A549 (cell line): ENCODE data around the gene TMEM220. TPM values are rescaled to one million over a fixed set of nuclear protein-coding genes. Genes with fewer than 3 reads are reported as not detected.

ENCODE experiments used
- ATAC-seq, 2 experiments: fragments of 200-7000 bp in 1 of 2; fragments of >200 bp in 1 of 2; cut with Nextera tagmentation in 1 of 2; cut with Tn5 transposase in 1 of 2; 3 replicates each; pipeline versions ENCODE4 v1.8.0 to v1.9.1; 2018 to 2020; ENCODE audit warnings: mild to moderate bottlenecking in 1 of 2, moderate library complexity in 1 of 2
- CTCF ChIA-PET: fragments of 300-600 bp; sonication (Branson Sonifier 250); formaldehyde crosslinking; extraction: SDS; loops from one replicate; lab custom pipeline; 2021; ENCODE audit warnings: antibody characterized with exemption, inconsistent platforms; lab: Yijun Ruan, JAX
- POLR2A ChIA-PET: fragments of 350-600 bp; formaldehyde crosslinking; extraction: SDS; loops from one replicate; lab custom pipeline; 2021; ENCODE audit warnings: antibody characterized with exemption, inconsistent platforms; lab: Yijun Ruan, JAX
- DNase-seq, 2 experiments: peaks; one replicate each; pipeline versions ENCODE4 v3.0.0 to v3.0.0-alpha.2; 2011 to 2016; ENCODE audit warnings: low read depth in 1 of 2, low spot score in 1 of 2
- FAIRE-seq: peaks from 2 replicates; lab custom pipeline; 2011; peaks lifted over from hg19 to GRCh38; lab: Jason Lieb, UNC
- H3K27ac ChIP-seq, 2 experiments: fragments of >200 bp; sonication (Bioruptor Twin); formaldehyde crosslinking; 3 replicates each; pipeline ENCODE4 v1.5.1; 2016 to 2017
- H3K4me1 ChIP-seq: fragments of >200 bp; sonication (Bioruptor Twin); formaldehyde crosslinking; 3 replicates; pipeline ENCODE4 v1.6.1; 2016
- H3K4me2 ChIP-seq: fragments of >200 bp; sonication (Bioruptor Twin); formaldehyde crosslinking; 3 replicates; pipeline ENCODE4 v1.6.1; 2016
- H3K4me3 ChIP-seq: fragments of >200 bp; sonication (Bioruptor Twin); formaldehyde crosslinking; 3 replicates; pipeline ENCODE4 v1.5.1; 2016
- H3K9me3 ChIP-seq: fragments of >200 bp; sonication (Bioruptor Twin); formaldehyde crosslinking; 3 replicates; pipeline ENCODE4 v1.6.1; 2016
- CBX2 ChIP-seq: fragments of 200-600 bp; sonication (generic); IDR thresholded peaks from 2 replicates; pipeline ENCODE4 v1.6.1; 2016; ENCODE audit warnings: low read depth, mild to moderate bottlenecking, borderline replicate concordance
- EHMT2 ChIP-seq: fragments of 200-600 bp; sonication (generic); IDR thresholded peaks from 2 replicates; pipeline ENCODE4 v1.6.1; 2016; ENCODE audit warnings: antibody characterized with exemption, low read depth, mild to moderate bottlenecking, moderate library complexity
- FOSL2 ChIP-seq, 2 experiments: fragments of 450-650 bp in 1 of 2; fragments of >200 bp in 1 of 2; sonication (Bioruptor Twin) in 1 of 2; formaldehyde crosslinking; IDR thresholded peaks; 2 replicates each; pipeline versions ENCODE4 v1.5.0 to v1.6.1; 2016 to 2020; ENCODE audit warnings: mild to moderate bottlenecking in 1 of 2, moderate library complexity in 1 of 2
- FOXS1 ChIP-seq: fragments of 250-450 bp; sonication (Bioruptor Pico); IDR thresholded peaks from 2 replicates; pipeline ENCODE4 v1.5.0; 2020; ENCODE audit warnings: mild to moderate bottlenecking, moderate library complexity
- GATA3 ChIP-seq: IDR thresholded peaks from 2 replicates; pipeline ENCODE4 v1.6.1; 2012; ENCODE audit warnings: borderline replicate concordance
- HDAC2 ChIP-seq: fragments of 200-600 bp; sonication (generic); IDR thresholded peaks from 2 replicates; pipeline ENCODE4 v1.6.1; 2016
- HOXB13 ChIP-seq: fragments of 250-450 bp; sonication (Bioruptor Pico); IDR thresholded peaks from 2 replicates; pipeline ENCODE4 v1.5.0; 2020; ENCODE audit warnings: low read depth, mild to moderate bottlenecking, moderate library complexity
- JUN ChIP-seq, 2 experiments: fragments of >200 bp; sonication (Bioruptor Twin); formaldehyde crosslinking; IDR thresholded peaks; 2 replicates in 1 of 2; 3 replicates in 1 of 2; pipeline ENCODE4 v1.6.1; 2016 to 2017
- KDM5A ChIP-seq: fragments of 200-600 bp; sonication (generic); IDR thresholded peaks from 2 replicates; pipeline ENCODE4 v1.6.1; 2016; ENCODE audit warnings: antibody characterized with exemption, mild to moderate bottlenecking
- MAX ChIP-seq: IDR thresholded peaks from 2 replicates; pipeline ENCODE4 v1.6.1; 2012
- MYC ChIP-seq: IDR thresholded peaks from 2 replicates; pipeline ENCODE4 v1.6.1; 2012; ENCODE audit warnings: mild to moderate bottlenecking, inconsistent platforms, low read length, improper control_type of control experiment, borderline replicate concordance
- NFE2L2 ChIP-seq: fragments of 150-350 bp; conservative IDR thresholded peaks from 2 replicates; pipeline ENCODE4 v1.6.1; 2014; ENCODE audit warnings: low read length
- PHF8 ChIP-seq: fragments of 200-600 bp; sonication (generic); IDR thresholded peaks from 2 replicates; pipeline ENCODE4 v1.6.1; 2016; ENCODE audit warnings: low read depth, mild to moderate bottlenecking, antibody characterized with exemption, moderate library complexity, borderline replicate concordance
- POLR2A ChIP-seq: IDR thresholded peaks from 2 replicates; pipeline ENCODE4 v1.6.1; 2012; ENCODE audit warnings: mild to moderate bottlenecking, low read length
- RFX5 ChIP-seq: fragments of 450-650 bp; IDR thresholded peaks from 2 replicates; pipeline ENCODE4 v1.7.1; 2014; ENCODE audit warnings: antibody characterized with exemption, mild to moderate bottlenecking, moderate library complexity
- TP53 ChIP-seq: fragments of 250-450 bp; sonication (Bioruptor Pico); IDR thresholded peaks from 2 replicates; pipeline ENCODE4 v1.5.0; 2021; ENCODE audit warnings: mild to moderate bottlenecking, moderate library complexity
- WGBS: methylation state at CpG from one replicate; pipeline ENCODE4 v1.1.6; 2017; ENCODE audit errors: missing lambda C conversion rate; 5-methylcytosine and 5-hydroxymethylcytosine counted together
- polyA minus RNA-seq: library from RNA; depleted of rRNA, polyadenylated mRNA; stranded (reverse); fragments of >200 nt; gene quantifications from 2 replicates; pipeline ENCODE4 v1.2.3, GENCODE V29; 2011; rRNA and poly(A)+ RNA removed
- polyA plus RNA-seq, 4 experiments: library from polyadenylated mRNA; depleted of rRNA in 3 of 4; stranded (reverse); fragments of >200 nt; fragmentation: RNase III in 1 of 4; extraction: RNeasy Plus Mini Kit Qiagen cat#74134 plus additional on column Dnase treatment in 1 of 4; gene quantifications; 2 replicates in 3 of 4; 3 replicates in 1 of 4; pipeline ENCODE4 v1.2.3, GENCODE V29; 2011 to 2017
- TF ChIP-seq, protein P1 (sequence below): fragments of >200 bp; sonication (Bioruptor Twin); formaldehyde crosslinking; IDR thresholded peaks from 2 replicates; pipeline ENCODE4 v1.6.1; 2016
- TF ChIP-seq, protein P2 (sequence below): fragments of 450-650 bp; IDR thresholded peaks from 2 replicates; pipeline ENCODE4 v1.6.1; 2014; ENCODE audit warnings: antibody characterized with exemption
- TF ChIP-seq, protein P3 (sequence below): IDR thresholded peaks from 2 replicates; pipeline ENCODE4 v1.6.1; 2012; ENCODE audit warnings: low read depth, borderline replicate concordance

The TMEM220 gene
- polyA plus RNA-seq (2011; rRNA removed) (6.0 and 6.3 TPM in 2 replicates), polyA plus RNA-seq (2017; fragmentation: RNase III; extraction: RNeasy Plus Mini Kit Qiagen cat#74134 plus additional on column Dnase treatment) (3.8 to 4.4 TPM (median 3.9 TPM) in 3 replicates), polyA minus RNA-seq (2.0 and 4.3 TPM in 2 replicates)
- polyA plus RNA-seq (2012; cell fraction: cytosol; rRNA removed), result 1.9 and 2.0 TPM in 2 replicates
- 0.82 and 0.92 TPM in 2 replicates for polyA plus RNA-seq (2012; cell fraction: nucleus; rRNA removed)

DNA sequence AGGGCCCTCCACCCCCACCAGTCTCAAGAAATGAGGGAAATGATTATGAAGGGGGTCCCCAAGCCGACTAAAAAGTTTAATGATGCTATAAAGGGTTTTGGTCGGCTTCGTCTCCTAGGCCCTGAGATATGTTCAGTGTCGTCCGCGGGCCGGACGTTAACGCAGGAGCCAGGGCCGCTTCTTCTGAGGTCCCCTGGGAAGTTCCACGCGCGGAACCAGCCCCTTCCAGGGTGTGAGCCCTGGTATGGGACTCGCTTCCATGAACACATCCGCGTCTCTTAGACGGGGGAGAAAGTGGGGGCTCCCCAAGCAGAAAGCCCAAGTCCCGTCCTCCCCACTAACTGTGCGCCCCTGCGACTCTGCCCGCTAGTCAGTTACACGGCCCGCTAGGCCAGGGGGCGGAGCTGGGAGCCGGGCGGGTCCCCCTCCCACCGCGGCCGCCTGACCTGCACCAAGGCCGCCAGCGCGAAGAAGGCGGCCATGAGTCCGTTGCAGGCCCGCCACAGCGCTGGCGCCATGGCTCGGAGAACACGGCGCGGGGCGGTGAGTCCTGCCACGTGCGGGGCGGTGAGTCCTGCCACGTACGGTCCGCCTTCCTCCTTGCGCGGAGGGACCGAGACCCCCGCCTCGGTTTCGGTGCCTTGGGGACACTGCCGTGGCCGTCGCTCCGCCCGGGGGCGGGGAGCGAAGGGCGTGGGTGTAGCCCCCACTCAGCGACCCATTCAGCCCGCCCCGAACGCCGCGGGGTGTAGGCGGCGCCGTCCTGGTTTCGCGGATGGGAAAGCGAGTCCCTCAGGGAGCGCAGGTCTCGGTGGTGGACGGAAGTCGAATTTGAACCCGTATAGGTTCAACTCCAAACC is at the start of gene TMEM220:
Gene TMEM220 (minus strand): TSS at position 690 of the 860 bp plus-strand sequence. CDS start 172 bp downstream, at position 518.
- Histone ChIP-seq H3K4me2 (peak within 1 kb of the TSS; percentile 86), H3K27ac (peak within 1 kb of the TSS; percentile 69 to 93), H3K9me3 (no peaks in the 10 kb centered on the region), H3K4me1 (peaks cover 8% of the 10 kb centered on the region), H3K4me3 (peak within 1 kb of the TSS; percentile 54)
- FAIRE-seq, result no peak
- ChIA-PET POLR2A (interaction anchor here (0.6 to 1.9 kb wide), 3 partner anchors 24 to 1268 kb away, joined by 3 to 6 read pairs (median 3); partner anchors contain the start of gene ZNF18), CTCF (interaction anchor here (0.8 to 2.0 kb wide), 4 partner anchors 83 to 1206 kb away, joined by 3 to 7 read pairs (median 3); no protein-coding TSS in a partner anchor)
- DNase-seq, result peak; percentile 48 to 74
- peak; percentile 90 to 95 for ATAC-seq
- TF ChIP-seq POLR2A (peak; percentile 87), JUN (IDR thresholded peaks at IDR 0.05) (peak in 1 of 2 experiments; percentile 83; a peak in 3 of 5 replicates), MYC (peak; percentile 43; the same call in 1 of the 2 replicates), HOXB13 (CRISPR knock-in tag) (no peak), KDM5A (no peak), PHF8 (0 out of 2 replicates have a peak, but pooled peaks have one; percentile 29), MAX (peak; percentile 93)
- TF ChIP-seq, protein P1, sequence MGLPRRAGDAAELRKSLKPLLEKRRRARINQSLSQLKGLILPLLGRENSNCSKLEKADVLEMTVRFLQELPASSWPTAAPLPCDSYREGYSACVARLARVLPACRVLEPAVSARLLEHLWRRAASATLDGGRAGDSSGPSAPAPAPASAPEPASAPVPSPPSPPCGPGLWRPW, result no peak
- TF ChIP-seq, protein P2, sequence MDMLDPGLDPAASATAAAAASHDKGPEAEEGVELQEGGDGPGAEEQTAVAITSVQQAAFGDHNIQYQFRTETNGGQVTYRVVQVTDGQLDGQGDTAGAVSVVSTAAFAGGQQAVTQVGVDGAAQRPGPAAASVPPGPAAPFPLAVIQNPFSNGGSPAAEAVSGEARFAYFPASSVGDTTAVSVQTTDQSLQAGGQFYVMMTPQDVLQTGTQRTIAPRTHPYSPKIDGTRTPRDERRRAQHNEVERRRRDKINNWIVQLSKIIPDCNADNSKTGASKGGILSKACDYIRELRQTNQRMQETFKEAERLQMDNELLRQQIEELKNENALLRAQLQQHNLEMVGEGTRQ, result peak; percentile 45; the same call in 1 of the 2 replicates
- TF ChIP-seq, protein P3, sequence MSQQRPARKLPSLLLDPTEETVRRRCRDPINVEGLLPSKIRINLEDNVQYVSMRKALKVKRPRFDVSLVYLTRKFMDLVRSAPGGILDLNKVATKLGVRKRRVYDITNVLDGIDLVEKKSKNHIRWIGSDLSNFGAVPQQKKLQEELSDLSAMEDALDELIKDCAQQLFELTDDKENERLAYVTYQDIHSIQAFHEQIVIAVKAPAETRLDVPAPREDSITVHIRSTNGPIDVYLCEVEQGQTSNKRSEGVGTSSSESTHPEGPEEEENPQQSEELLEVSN, result peak; percentile 72
- 28% methylated on average over 50 of the region's 79 CpGs for WGBS

DNA sequence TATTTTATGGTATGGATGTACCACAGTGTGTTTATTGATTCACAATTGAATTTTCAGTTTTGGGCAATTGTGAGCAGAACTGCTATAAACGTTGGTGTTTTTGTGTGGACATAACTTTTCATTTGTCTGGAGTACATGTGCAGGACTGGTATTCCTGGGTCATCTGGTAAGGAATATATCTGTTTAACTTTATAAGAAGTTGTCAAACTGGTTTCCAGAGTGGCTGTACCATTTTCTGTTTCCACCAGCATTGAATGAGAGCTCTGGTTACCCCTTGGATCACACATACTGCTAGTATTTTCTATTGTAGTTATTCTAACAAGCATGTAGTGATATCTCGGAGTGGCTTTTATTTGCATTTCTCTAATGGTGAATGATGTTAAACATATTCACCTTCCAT is 49.8 kb upstream of the TMEM220 start:
- DNase-seq (no peak), FAIRE-seq (no peak), ATAC-seq (no peak)
- no peak overlapping the region for H3K27ac ChIP-seq
- H3K4me3 ChIP-seq, result no peak overlapping the region
- peaks cover 5% of the 10 kb centered on the region; the same call in 1 of the 3 replicates for H3K9me3 ChIP-seq
- ChIA-PET CTCF (no interaction called here), POLR2A (no interaction called here)
- 39% methylated on average over 2 of the region's 2 CpGs for WGBS
- no peak overlapping the region for H3K4me2 ChIP-seq
- no peaks in the 10 kb centered on the region for H3K4me1 ChIP-seq
- no peak for TF ChIP-seq FOXS1 (CRISPR knock-in tag)
- no peak for TF ChIP-seq GATA3
- TF ChIP-seq EHMT2, result no peak
- TF ChIP-seq TP53 (CRISPR knock-in tag), result no peak
- TF ChIP-seq POLR2A, result no peak
- no peak for TF ChIP-seq HDAC2
- TF ChIP-seq RFX5, result no peak
- no peak for TF ChIP-seq CBX2

DNA sequence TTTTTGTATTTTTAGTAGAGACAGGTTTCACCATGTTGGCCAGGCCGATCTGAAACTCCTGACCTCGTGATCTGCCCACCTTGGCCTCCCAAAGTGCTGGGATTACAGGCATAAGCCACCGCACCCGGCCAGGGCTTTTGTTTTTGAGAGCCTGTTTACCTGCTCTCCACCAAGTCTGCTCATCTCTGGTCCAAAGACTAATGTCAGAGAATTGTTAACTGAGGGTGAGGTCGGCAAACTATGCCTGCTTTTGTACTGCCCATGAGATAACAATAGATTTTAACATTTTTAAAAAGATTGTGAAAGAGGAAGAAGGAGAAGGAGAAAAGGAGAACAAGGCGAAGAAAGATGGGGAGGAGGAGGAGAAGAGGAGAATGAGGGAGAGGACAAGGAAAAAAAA is 48.1 kb upstream of the TMEM220 start:
- Histone ChIP-seq H3K9me3 (peaks cover 5% of the 10 kb centered on the region; the same call in 1 of the 3 replicates), H3K27ac (no peak overlapping the region), H3K4me1 (no peaks in the 10 kb centered on the region), H3K4me3 (no peak overlapping the region), H3K4me2 (no peak overlapping the region)
- ChIA-PET POLR2A (no interaction called here), CTCF (interaction anchor here (1.3 to 1.9 kb wide), 2 partner anchors 10 to 16 kb away, joined by 3 to 4 read pairs; no protein-coding TSS in a partner anchor)
- no peak for ATAC-seq
- no peak for DNase-seq
- no peak for FAIRE-seq
- WGBS, result 20% methylated on average over 6 of the region's 6 CpGs
- TF ChIP-seq NFE2L2, result no peak
- no peak for TF ChIP-seq FOSL2 (IDR thresholded peaks at IDR 0.05)
- no peak for TF ChIP-seq FOSL2 (CRISPR knock-in tag; IDR thresholded peaks at IDR 0.05)
